ENCODE results near the gene ZNF230.

Gene ZNF230

GRCh38 chr19:44002566-44003460 is at the start of gene ZNF230:
Gene ZNF230 (plus strand): TSS chr19:44002957. CDS start chr19:44007079, 4,122 bp downstream.
- H3K4me3 ChIP-seq (ENCODE audit: low read depth, low read length) = peak within 1 kb of the TSS; percentile 82

GRCh38 chr19:43956827-43957226 is 45.9 kb upstream of the ZNF230 start:
- H3K4me3 ChIP-seq (ENCODE audit: low read depth, low read length) = no peak overlapping the region

- H3K4me3 ChIP-seq (ENCODE audit: low read depth, low read length) = no peak overlapping the region
Observed at GRCh38 chr19:43957891-43958290, 44.9 kb upstream of the ZNF230 start.

GRCh38 chr19:43960411-43960810 is 42.3 kb upstream of the ZNF230 start:
- H3K4me3 ChIP-seq (ENCODE audit: low read depth, low read length) = no peak overlapping the region

GRCh38 chr19:43966079-43966694 is 36.6 kb upstream of the ZNF230 start:
- H3K4me3 ChIP-seq (ENCODE audit: low read depth, low read length) = no peak overlapping the region

- H3K4me3 ChIP-seq (ENCODE audit: low read depth, low read length) = no peak overlapping the region
Observed at GRCh38 chr19:43976732-43977131, 26.0 kb upstream of the ZNF230 start.

GRCh38 chr19:43983544-43983911 is 19.2 kb upstream of the ZNF230 start:
- no peak overlapping the region for H3K4me3 ChIP-seq (ENCODE audit: low read depth, low read length)

- H3K4me3 ChIP-seq (ENCODE audit: low read depth, low read length) = peak within 1 kb of the TSS; percentile 85
Observed at GRCh38 chr19:43983912-43984686, 18.7 kb upstream of the ZNF230 start, which contains the start of gene ZNF155. Gene ZNF155 (plus strand): TSS chr19:43984188. CDS start chr19:43988544, 4,356 bp downstream.

- peak overlapping the region; percentile 85 for H3K4me3 ChIP-seq (ENCODE audit: low read depth, low read length)
Observed at GRCh38 chr19:43984687-43985000, 18.1 kb upstream of the ZNF230 start.

GRCh38 chr19:43997631-43998290 is 5.0 kb upstream of the ZNF230 start:
- no peak overlapping the region for H3K4me3 ChIP-seq (ENCODE audit: low read depth, low read length)

GRCh38 chr19:44002212-44002565 is 568 bp upstream of the ZNF230 start:
- peak overlapping the region; percentile 82 for H3K4me3 ChIP-seq (ENCODE audit: low read depth, low read length)

- peak overlapping the region; percentile 82 for H3K4me3 ChIP-seq (ENCODE audit: low read depth, low read length)
Observed at GRCh38 chr19:44003461-44004009, 778 bp downstream of the ZNF230 start.

GRCh38 chr19:44005973-44006372 is 3.2 kb downstream of the ZNF230 start:
- H3K4me3 ChIP-seq (ENCODE audit: low read depth, low read length) = no peak overlapping the region

- no peak overlapping the region for H3K4me3 ChIP-seq (ENCODE audit: low read depth, low read length)
Observed at GRCh38 chr19:44007473-44007872, 4.7 kb downstream of the ZNF230 start.

GRCh38 chr19:44010468-44010867 is 7.7 kb downstream of the ZNF230 start:
- H3K4me3 ChIP-seq (ENCODE audit: low read depth, low read length) = no peak overlapping the region

GRCh38 chr19:44019498-44019897 is 16.7 kb downstream of the ZNF230 start:
- no peak overlapping the region for H3K4me3 ChIP-seq (ENCODE audit: low read depth, low read length)

- no peak overlapping the region for H3K4me3 ChIP-seq (ENCODE audit: low read depth, low read length)
Observed at GRCh38 chr19:44021221-44021620, 18.5 kb downstream of the ZNF230 start.

GRCh38 chr19:44024900-44025216 is 22.1 kb downstream of the ZNF230 start:
- peak overlapping the region; percentile 91 for H3K4me3 ChIP-seq (ENCODE audit: low read depth, low read length)

- H3K4me3 ChIP-seq (ENCODE audit: low read depth, low read length) = peak within 1 kb of the TSS; percentile 91
Observed at GRCh38 chr19:44025217-44025936, 22.6 kb downstream of the ZNF230 start, which contains the start of gene ZNF222. Gene ZNF222 (plus strand): TSS chr19:44025379. CDS start chr19:44025437, 58 bp downstream.

- H3K4me3 ChIP-seq (ENCODE audit: low read depth, low read length) = no peak overlapping the region
Observed at GRCh38 chr19:44026622-44027021, 23.9 kb downstream of the ZNF230 start.

Measured in iPS-11a (cell line).